Spinal cord (tissue), 10 donors: ENCODE data around the gene PPIF. TPM values are rescaled to one million over a fixed set of nuclear protein-coding genes. Genes with fewer than 3 reads are reported as not detected.

Source experiments
- DNase-seq, 6 donors: peaks; one replicate each; pipeline versions ENCODE4 v3.0.0 to v3.0.0-alpha.2; 2013 to 2015; ENCODE audit warnings: low spot score in 6 of 6, low read depth in 4 of 6
- H3K27ac ChIP-seq: one replicate; pipeline ENCODE4 v1.5.1; 2013; ENCODE audit warnings: low read depth, low read length, control low read depth
- H3K27me3 ChIP-seq: one replicate; pipeline ENCODE4 v1.6.1; 2013; ENCODE audit warnings: low read length; ENCODE audit not compliant: control insufficient read depth, insufficient read depth
- H3K36me3 ChIP-seq: one replicate; pipeline ENCODE4 v1.6.1; 2013; ENCODE audit warnings: low read length; ENCODE audit not compliant: control insufficient read depth, insufficient read depth
- H3K4me1 ChIP-seq: one replicate; pipeline ENCODE4 v1.6.1; 2013; ENCODE audit warnings: low read length; ENCODE audit not compliant: control insufficient read depth, insufficient read depth
- H3K4me3 ChIP-seq: one replicate; pipeline ENCODE4 v1.5.1; 2013; ENCODE audit warnings: low read depth, low read length, control low read depth
- H3K9me3 ChIP-seq: one replicate; pipeline ENCODE4 v1.6.1; 2013; ENCODE audit warnings: low read length; ENCODE audit not compliant: control insufficient read depth, insufficient read depth
- WGBS: methylation state at CpG from one replicate; pipeline ENCODE4 v1.1.5; 2013; ENCODE audit warnings: missing lambda C conversion rate; ENCODE audit not compliant: insufficient coverage; 5-methylcytosine and 5-hydroxymethylcytosine counted together
- polyA plus RNA-seq, 2 donors: library from polyadenylated mRNA; unstranded; fragments of 120-200 nt; gene quantifications; one replicate each; pipeline ENCODE4 v1.2.1, GENCODE V29; 2013; ENCODE audit not compliant: insufficient read length in 2 of 2
- total RNA-seq, 2 donors: library from RNA; depleted of rRNA in 1 of 2; stranded (reverse); fragments of 120-200 nt in 1 of 2; fragments of >200 nt in 1 of 2; gene quantifications; one replicate each; pipeline versions ENCODE4 v1.2.3 to v1.2.4, GENCODE V29; 2013 to 2014
- donor health status: healthy.

PPIF gene
- total and polyA plus RNA-seq, 4 donors: 20.6 to 49.5 (median 36.1) TPM

GRCh38 chr10:79390551-79391229, 43.4 kb downstream of the PPIF start:
- H3K9me3 ChIP-seq: no peaks in the 10 kb centered on the region
- DNase-seq: no peak
- H3K36me3 ChIP-seq: peaks cover 72% of the 10 kb centered on the region
- H3K27me3 ChIP-seq: no peaks in the 10 kb centered on the region
- peaks cover 49% of the 10 kb centered on the region for H3K4me1 ChIP-seq
- H3K27ac ChIP-seq: no peak overlapping the region
- no peak overlapping the region for H3K4me3 ChIP-seq
- 59% methylated on average over 8 of the region's 16 CpGs for WGBS

- no peak for DNase-seq
- H3K4me3 ChIP-seq: no peak overlapping the region
- H3K9me3 ChIP-seq: no peaks in the 10 kb centered on the region
- no peaks in the 10 kb centered on the region for H3K27me3 ChIP-seq
- 80% methylated on average over 12 of the region's 12 CpGs for WGBS
- no peak overlapping the region for H3K27ac ChIP-seq
- H3K36me3 ChIP-seq: peaks cover 64% of the 10 kb centered on the region
- peaks cover 52% of the 10 kb centered on the region for H3K4me1 ChIP-seq
These were observed 44.2 kb downstream of the PPIF start for GRCh38 chr10:79391231-79392019.

- Histone ChIP-seq H3K4me3 (no peak overlapping the region), H3K4me1 (peaks cover 51% of the 10 kb centered on the region), H3K27me3 (no peaks in the 10 kb centered on the region), H3K9me3 (no peaks in the 10 kb centered on the region), H3K27ac (no peak overlapping the region), H3K36me3 (peaks cover 59% of the 10 kb centered on the region)
- 80% methylated on average over 14 of the region's 14 CpGs for WGBS
- no peak for DNase-seq
These were observed 44.7 kb downstream of the PPIF start for GRCh38 chr10:79392020-79392398.

- Histone ChIP-seq H3K9me3 (no peaks in the 10 kb centered on the region), H3K27ac (no peak overlapping the region), H3K4me1 (peaks cover 45% of the 10 kb centered on the region), H3K27me3 (no peaks in the 10 kb centered on the region), H3K36me3 (peaks cover 52% of the 10 kb centered on the region), H3K4me3 (no peak overlapping the region)
- no peak for DNase-seq
- 72% methylated on average over 4 of the region's 6 CpGs for WGBS
These were observed 45.4 kb downstream of the PPIF start for GRCh38 chr10:79392506-79393176.

- DNase-seq: no peak
- H3K27me3 ChIP-seq: no peaks in the 10 kb centered on the region
- 93% methylated on average over 4 of the region's 4 CpGs for WGBS
- no peak overlapping the region for H3K27ac ChIP-seq
- peaks cover 51% of the 10 kb centered on the region for H3K36me3 ChIP-seq
- H3K4me3 ChIP-seq: no peak overlapping the region
- no peaks in the 10 kb centered on the region for H3K9me3 ChIP-seq
- H3K4me1 ChIP-seq: peaks cover 41% of the 10 kb centered on the region
These were observed 46.1 kb downstream of the PPIF start for GRCh38 chr10:79393221-79393923.

GRCh38 chr10:79393924-79394610, 46.8 kb downstream of the PPIF start:
- peaks cover 44% of the 10 kb centered on the region for H3K36me3 ChIP-seq
- H3K4me1 ChIP-seq: peaks cover 34% of the 10 kb centered on the region
- DNase-seq: no peak
- H3K4me3 ChIP-seq: no peak overlapping the region
- no peaks in the 10 kb centered on the region for H3K9me3 ChIP-seq
- 95% methylated on average over 14 of the region's 17 CpGs for WGBS
- no peaks in the 10 kb centered on the region for H3K27me3 ChIP-seq
- no peak overlapping the region for H3K27ac ChIP-seq

- Histone ChIP-seq H3K27ac (no peak overlapping the region), H3K4me1 (peaks cover 33% of the 10 kb centered on the region), H3K4me3 (no peak overlapping the region), H3K27me3 (no peaks in the 10 kb centered on the region), H3K9me3 (no peaks in the 10 kb centered on the region), H3K36me3 (peaks cover 43% of the 10 kb centered on the region)
- no peak for DNase-seq
- WGBS: 73% methylated on average over 5 of the region's 5 CpGs
These were observed 47.4 kb downstream of the PPIF start for GRCh38 chr10:79394664-79395063.

- peaks cover 28% of the 10 kb centered on the region for H3K36me3 ChIP-seq
- peak in 3 of 6 donors; percentile 53 to 91 (median 66) for DNase-seq
- H3K9me3 ChIP-seq: no peaks in the 10 kb centered on the region
- WGBS: no CpG with 5 or more reads among the region's 5 CpGs
- peak overlapping the region; percentile 36 for H3K27ac ChIP-seq
- H3K4me3 ChIP-seq: no peak overlapping the region
- no peaks in the 10 kb centered on the region for H3K27me3 ChIP-seq
- H3K4me1 ChIP-seq: peaks cover 20% of the 10 kb centered on the region
These were observed 49.3 kb downstream of the PPIF start for GRCh38 chr10:79396520-79396919.

GRCh38 chr10:79397051-79397450, 49.8 kb downstream of the PPIF start:
- DNase-seq: no peak
- Histone ChIP-seq H3K4me1 (peaks cover 15% of the 10 kb centered on the region), H3K4me3 (no peak overlapping the region), H3K27me3 (no peaks in the 10 kb centered on the region), H3K27ac (peak overlapping the region; percentile 73), H3K9me3 (no peaks in the 10 kb centered on the region), H3K36me3 (peaks cover 23% of the 10 kb centered on the region)
- WGBS: 61% methylated on average over 4 of the region's 6 CpGs
